Measurements from ENCODE around the gene EXOSC5. TPM values are rescaled to one million over a fixed set of nuclear protein-coding genes. Genes with fewer than 3 reads are reported as not detected.

EXOSC5 gene
- total and polyA plus RNA-seq, 8 donors = 10.7 to 33.7 (median 14.5) TPM

DNA sequence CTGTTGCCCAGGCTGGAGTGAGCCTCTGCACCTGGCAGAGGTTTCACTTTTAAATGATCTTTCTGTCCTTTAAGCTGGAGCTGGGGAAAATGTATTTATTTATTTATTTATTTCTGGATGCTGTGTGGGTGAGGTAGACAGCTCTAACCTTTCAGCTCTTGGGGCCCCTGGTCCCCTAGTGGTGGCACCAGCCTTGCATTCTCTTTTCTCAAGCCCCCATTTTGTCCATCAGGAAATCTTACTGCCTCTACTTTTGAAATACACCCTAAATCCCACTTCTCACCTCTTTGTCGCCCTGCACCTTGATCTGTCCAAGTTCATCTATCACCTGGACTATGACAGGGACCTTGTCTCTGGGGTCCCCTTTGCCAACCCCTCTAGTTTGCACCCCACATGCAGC lies 31.1 kb downstream of the EXOSC5 start:
- Histone ChIP-seq H3K4me3 (no peak overlapping the region), H3K27me3 (no peaks in the 10 kb centered on the region), H3K27ac (no peak overlapping the region), H3K9me3 (no peaks in the 10 kb centered on the region), H3K36me3 (no peaks in the 10 kb centered on the region), H3K4me1 (peaks cover 4 to 26% (median 20%) of the 10 kb centered on the region in 3 donors)
- FAIRE-seq (no peak), DNase-seq (no peak), ATAC-seq (no peak)
- intact Hi-C loops (cut with DNase I) = no loop called here
- WGBS, 2 donors = 93 to 100% methylated on average over 1 of the region's 1 CpG
- TF ChIP-seq, protein P1, sequence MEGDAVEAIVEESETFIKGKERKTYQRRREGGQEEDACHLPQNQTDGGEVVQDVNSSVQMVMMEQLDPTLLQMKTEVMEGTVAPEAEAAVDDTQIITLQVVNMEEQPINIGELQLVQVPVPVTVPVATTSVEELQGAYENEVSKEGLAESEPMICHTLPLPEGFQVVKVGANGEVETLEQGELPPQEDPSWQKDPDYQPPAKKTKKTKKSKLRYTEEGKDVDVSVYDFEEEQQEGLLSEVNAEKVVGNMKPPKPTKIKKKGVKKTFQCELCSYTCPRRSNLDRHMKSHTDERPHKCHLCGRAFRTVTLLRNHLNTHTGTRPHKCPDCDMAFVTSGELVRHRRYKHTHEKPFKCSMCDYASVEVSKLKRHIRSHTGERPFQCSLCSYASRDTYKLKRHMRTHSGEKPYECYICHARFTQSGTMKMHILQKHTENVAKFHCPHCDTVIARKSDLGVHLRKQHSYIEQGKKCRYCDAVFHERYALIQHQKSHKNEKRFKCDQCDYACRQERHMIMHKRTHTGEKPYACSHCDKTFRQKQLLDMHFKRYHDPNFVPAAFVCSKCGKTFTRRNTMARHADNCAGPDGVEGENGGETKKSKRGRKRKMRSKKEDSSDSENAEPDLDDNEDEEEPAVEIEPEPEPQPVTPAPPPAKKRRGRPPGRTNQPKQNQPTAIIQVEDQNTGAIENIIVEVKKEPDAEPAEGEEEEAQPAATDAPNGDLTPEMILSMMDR (IDR thresholded peaks at IDR 0.05) = no peak

DNA sequence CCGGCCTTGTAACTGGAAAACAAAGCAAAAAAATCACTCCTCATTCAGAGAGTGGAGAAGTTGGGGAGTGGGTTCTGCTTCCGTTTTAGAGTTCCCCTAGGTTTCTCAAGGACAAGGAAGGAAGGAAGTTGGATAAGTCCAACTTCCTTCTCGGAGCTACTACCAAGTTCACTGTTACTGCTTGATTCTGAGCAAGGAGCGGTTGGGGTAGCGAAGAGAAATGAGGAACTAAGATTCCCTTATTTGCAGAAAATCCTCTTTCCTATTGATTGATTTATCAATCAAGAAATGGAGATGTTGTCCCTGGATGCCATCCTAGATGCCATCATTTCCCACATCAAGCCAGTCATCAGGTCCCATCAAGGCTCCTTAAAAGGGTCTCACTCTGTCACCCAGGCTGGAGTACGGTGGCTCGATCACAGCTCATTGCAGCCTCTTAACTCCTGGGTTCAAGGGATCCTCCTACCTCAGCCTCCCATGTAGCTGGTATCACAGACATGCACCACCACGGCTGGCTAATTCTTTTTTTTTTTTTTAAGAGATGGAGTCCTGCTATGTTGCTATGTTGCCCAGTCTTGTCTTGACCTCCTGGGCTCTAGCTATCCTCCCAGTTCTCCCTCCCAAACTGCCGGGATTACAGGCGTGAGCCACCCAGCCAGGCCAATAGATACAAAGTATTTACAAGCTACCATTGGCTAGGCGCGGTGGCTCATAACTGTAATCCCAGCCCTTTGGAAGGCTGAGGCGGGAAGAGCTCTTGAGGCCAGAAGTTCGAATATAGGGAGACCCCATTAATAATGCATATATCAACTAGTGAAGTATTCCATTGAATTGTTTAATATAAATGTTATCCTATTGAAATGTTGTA lies 32.4 kb downstream of the EXOSC5 start:
- peak overlapping the region; percentile 46 to 73 (median 54) for H3K4me3 ChIP-seq
- H3K27ac ChIP-seq = peak overlapping the region; percentile 93 to 98 (median 96)
- ATAC-seq (no peak), DNase-seq (no peak), FAIRE-seq (no peak)
- 75 to 79% methylated on average over 14 of the region's 14 CpGs for WGBS, 2 donors
- H3K4me1 ChIP-seq = peaks cover 4 to 26% (median 20%) of the 10 kb centered on the region in 3 donors
- no peaks in the 10 kb centered on the region for H3K9me3 ChIP-seq
- TF ChIP-seq, protein P1 (IDR thresholded peaks at IDR 0.05) = no peak
- intact Hi-C loops (cut with DNase I) = no loop called here
- H3K27me3 ChIP-seq = no peaks in the 10 kb centered on the region
- no peaks in the 10 kb centered on the region for H3K36me3 ChIP-seq

DNA sequence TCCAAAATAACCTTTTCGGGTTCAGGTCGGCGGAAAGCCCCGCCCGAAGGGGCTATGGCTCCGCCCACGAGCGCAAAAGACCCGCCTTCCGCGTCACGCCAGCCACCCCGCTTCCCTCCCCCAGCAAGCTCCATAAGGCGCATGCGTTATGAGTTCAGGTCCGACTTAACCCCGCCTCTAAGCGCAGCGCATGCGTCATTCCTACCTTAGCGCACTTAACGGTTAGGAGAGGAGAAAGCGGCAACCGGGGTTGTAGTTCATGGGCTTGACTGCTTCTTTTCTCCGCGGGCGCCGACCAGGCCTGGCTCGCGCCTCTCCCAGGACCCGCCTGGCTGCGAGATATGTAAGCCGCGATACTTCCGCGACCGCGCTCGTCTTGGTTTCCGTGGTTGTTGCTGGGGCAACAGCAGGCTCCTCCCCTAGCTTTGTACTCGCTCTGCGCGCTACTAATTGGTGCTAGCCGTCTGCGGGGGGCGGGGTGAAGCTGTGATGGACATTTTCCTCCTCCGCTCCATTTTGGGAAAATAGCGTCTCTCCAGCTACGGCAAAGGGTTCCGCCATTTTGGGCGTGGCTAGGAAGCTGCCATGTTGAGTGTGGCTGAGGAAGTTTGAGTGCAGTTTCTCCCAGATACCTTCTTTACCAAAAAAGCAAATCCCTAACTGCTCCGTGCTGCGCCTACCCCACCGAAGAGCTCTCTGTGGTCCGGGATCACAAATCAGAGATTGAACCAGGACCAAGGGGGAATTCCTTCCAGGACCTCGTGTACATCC lies 33.2 kb downstream of the EXOSC5 start, which contains the start of gene B9D2:
Gene B9D2 (minus strand): TSS at position 397 of the 771 bp plus-strand sequence. CDS start 630 bp downstream, outside the sequence.
- WGBS, 2 donors = 0% methylated on average over 55 to 56 of the region's 56 CpGs

DNA sequence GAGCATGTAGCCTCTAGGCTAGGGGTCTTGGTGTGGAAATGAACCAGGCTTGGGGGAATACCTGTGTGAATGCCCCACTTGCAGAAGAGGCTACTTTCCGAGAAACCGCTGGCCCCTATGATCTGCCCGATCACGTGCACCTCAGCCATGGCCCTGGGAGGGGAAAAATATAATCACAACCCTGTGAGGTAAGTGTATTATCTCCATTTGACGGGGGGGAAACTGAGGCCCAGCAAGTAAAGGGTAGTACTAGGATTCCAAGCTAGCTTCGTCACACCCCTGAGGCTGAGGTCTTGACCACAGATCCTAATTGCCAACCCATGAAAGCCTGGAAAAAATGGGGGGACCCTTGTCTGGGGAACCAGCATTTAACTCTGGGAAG lies 33.8 kb downstream of the EXOSC5 start:
- H3K4me1 ChIP-seq = peaks cover 4 to 24% (median 18%) of the 10 kb centered on the region in 3 donors
- 31 to 43% methylated on average over 6 of the region's 6 CpGs for WGBS, 2 donors
- peak overlapping the region; percentile 46 to 73 (median 54) for H3K4me3 ChIP-seq
- no peaks in the 10 kb centered on the region for H3K27me3 ChIP-seq
- H3K36me3 ChIP-seq = no peaks in the 10 kb centered on the region
- peak overlapping the region; percentile 93 to 98 (median 96) for H3K27ac ChIP-seq
- TF ChIP-seq, protein P1 (IDR thresholded peaks at IDR 0.05) = no peak
- FAIRE-seq (no peak), DNase-seq (peak in 1 of 6 donors; percentile 37), ATAC-seq (no peak)
- H3K9me3 ChIP-seq = no peaks in the 10 kb centered on the region
- intact Hi-C loops (cut with DNase I) = no loop called here

More for the DNA sequence above, 33.2 kb downstream of the EXOSC5 start, which contains the start of gene B9D2:
- Histone ChIP-seq H3K36me3 (no peaks in the 10 kb centered on the region), H3K27me3 (no peaks in the 10 kb centered on the region), H3K9me3 (no peaks in the 10 kb centered on the region), H3K27ac (peak within 1 kb of the TSS; percentile 93 to 98 (median 96)), H3K4me3 (peak within 1 kb of the TSS; percentile 46 to 73 (median 54)), H3K4me1 (peaks cover 4 to 26% (median 20%) of the 10 kb centered on the region in 3 donors)
- intact Hi-C loops (cut with DNase I) = no loop called here
- TF ChIP-seq, protein P1 (IDR thresholded peaks at IDR 0.05) = no peak
- FAIRE-seq = peak; percentile 34
- peak; percentile 94 to 99 (median 98) for DNase-seq
- ATAC-seq = peak; percentile 91 to 95 (median 93)

Data from pancreas (tissue), 10 donors.